Medulla oblongata (tissue), 1 donor: Measurements from ENCODE around the gene TSPEAR.

ENCODE experiments used
- DNase-seq: peaks from one replicate; pipeline ENCODE4 v3.0.0-alpha.2; 2015; ENCODE audit errors: extremely low spot score

Gene TSPEAR

GRCh38 chr21:44740742-44741141, 29.4 kb upstream of the TSPEAR start:
- no peak for DNase-seq

GRCh38 chr21:44739316-44739715, 27.9 kb upstream of the TSPEAR start:
- no peak for DNase-seq

- DNase-seq, result no peak
Observed at GRCh38 chr21:44738621-44739020, 27.2 kb upstream of the TSPEAR start.

- DNase-seq, result no peak
Observed at GRCh38 chr21:44737706-44738354, 26.5 kb upstream of the TSPEAR start.

- no peak for DNase-seq
Observed at GRCh38 chr21:44736291-44737004, 25.1 kb upstream of the TSPEAR start.

GRCh38 chr21:44735821-44736220, 24.4 kb upstream of the TSPEAR start:
- DNase-seq, result no peak

GRCh38 chr21:44734841-44735240, 23.5 kb upstream of the TSPEAR start:
- DNase-seq, result no peak

- no peak for DNase-seq
Observed at GRCh38 chr21:44734026-44734745, 22.8 kb upstream of the TSPEAR start.

- no peak for DNase-seq
Observed at GRCh38 chr21:44732956-44733355, 21.6 kb upstream of the TSPEAR start.

GRCh38 chr21:44732263-44732662, 20.9 kb upstream of the TSPEAR start:
- no peak for DNase-seq

- DNase-seq, result no peak
Observed at GRCh38 chr21:44730951-44731579, 19.7 kb upstream of the TSPEAR start.

- DNase-seq, result no peak
Observed at GRCh38 chr21:44730028-44730395, 18.6 kb upstream of the TSPEAR start.

GRCh38 chr21:44729336-44730027, 18.1 kb upstream of the TSPEAR start:
- DNase-seq, result no peak

- no peak for DNase-seq
Observed at GRCh38 chr21:44728716-44729115, 17.3 kb upstream of the TSPEAR start.

GRCh38 chr21:44727757-44728156, 16.4 kb upstream of the TSPEAR start:
- DNase-seq, result no peak

- DNase-seq, result no peak
Observed at GRCh38 chr21:44727321-44727720, 15.9 kb upstream of the TSPEAR start.

GRCh38 chr21:44726826-44727225, 15.5 kb upstream of the TSPEAR start:
- no peak for DNase-seq

GRCh38 chr21:44724926-44725325, 13.6 kb upstream of the TSPEAR start:
- DNase-seq, result no peak

GRCh38 chr21:44724196-44724595, 12.8 kb upstream of the TSPEAR start:
- no peak for DNase-seq

- DNase-seq, result no peak
Observed at GRCh38 chr21:44723177-44724131, 12.1 kb upstream of the TSPEAR start.

- DNase-seq, result no peak
Observed at GRCh38 chr21:44722731-44723130, 11.4 kb upstream of the TSPEAR start.
